ENCODE measurements around the gene ELMO1. TPM values are rescaled to one million over a fixed set of nuclear protein-coding genes. Genes with fewer than 3 reads are reported as not detected.

Gene ELMO1
- polyA plus RNA-seq, 2 of the 4 experiments (the other 2 are of a cell fraction) = 2.3 to 6.1 TPM

- POLR2A ChIA-PET = no interaction called here
- H3K4me3 ChIP-seq = no peak overlapping the region
- H3K4me2 ChIP-seq = no peak overlapping the region
- H3K4me1 ChIP-seq = no peaks in the 10 kb centered on the region
- CTCF ChIA-PET = interaction anchor here (0.7 to 0.9 kb wide), 2 partner anchors 11 to 201 kb away, joined by 3 read pairs; no protein-coding TSS in a partner anchor
- FAIRE-seq (no peak), ATAC-seq (0 out of 6 replicates have a peak, but pooled peaks of 1 of the 2 experiments have one; percentile 29), DNase-seq (ENCODE audit: low read depth in 1 of 2, low spot score in 1 of 2) (no peak)
- TF ChIP-seq MAFK (IDR thresholded peaks at IDR 0.05; ENCODE audit: partially characterized antibody) (no peak), FOXS1 (CRISPR knock-in tag; IDR thresholded peaks at IDR 0.05) (no peak), RNF2 (IDR thresholded peaks at IDR 0.05; ENCODE audit: borderline replicate concordance, low read depth) (no peak), RFX5 (IDR thresholded peaks at IDR 0.05) (no peak), CHD2 (IDR thresholded peaks at IDR 0.05; ENCODE audit: low read length, partially characterized antibody) (no peak), ZNF302 (CRISPR knock-in tag; IDR thresholded peaks at IDR 0.05) (no peak), PBX3 (IDR thresholded peaks at IDR 0.05) (no peak), KDM1A (IDR thresholded peaks at IDR 0.05; ENCODE audit: low read depth) (no peak), ZFP36 (IDR thresholded peaks at IDR 0.05; ENCODE audit: borderline replicate concordance, partially characterized antibody) (no peak)
- H3K9me3 ChIP-seq = no peaks in the 10 kb centered on the region
- H3K27ac ChIP-seq = no peak overlapping the region
These were observed 576.8 kb downstream of the ELMO1 start for GRCh38 chr7:36871863-36872262.

GRCh38 chr7:36871355-36871738, 577.3 kb downstream of the ELMO1 start:
- no peaks in the 10 kb centered on the region for H3K9me3 ChIP-seq
- FAIRE-seq (no peak), DNase-seq (ENCODE audit: low read depth in 1 of 2, low spot score in 1 of 2) (no peak), ATAC-seq (no peak)
- H3K4me1 ChIP-seq = no peaks in the 10 kb centered on the region
- TF ChIP-seq MAFK (IDR thresholded peaks at IDR 0.05; ENCODE audit: partially characterized antibody) = peak; percentile 2
- no peak for TF ChIP-seq RAD21 (conservative IDR thresholded peaks at IDR 0.05 in 1 of 2, IDR thresholded peaks at IDR 0.05 in 1 of 2)
- no peak overlapping the region for H3K27ac ChIP-seq
- no peak overlapping the region for H3K4me2 ChIP-seq
- 75% methylated on average over 1 of the region's 1 CpG for WGBS (ENCODE audit: missing lambda C conversion rate)
- ChIA-PET POLR2A (no interaction called here), CTCF (interaction anchor here (0.9 kb wide), 1 partner anchor 201 kb away, joined by 3 read pairs; no protein-coding TSS in a partner anchor)
- no peak overlapping the region for H3K4me3 ChIP-seq

- ATAC-seq (no peak), FAIRE-seq (no peak), DNase-seq (ENCODE audit: low read depth in 1 of 2, low spot score in 1 of 2) (no peak)
- Histone ChIP-seq H3K9me3 (no peaks in the 10 kb centered on the region), H3K4me2 (no peak overlapping the region), H3K4me3 (no peak overlapping the region), H3K4me1 (no peaks in the 10 kb centered on the region), H3K27ac (no peak overlapping the region)
- TF ChIP-seq RNF2 (IDR thresholded peaks at IDR 0.05; ENCODE audit: borderline replicate concordance, low read depth) (no peak), USF2 (IDR thresholded peaks at IDR 0.05) (no peak), HDAC2 (IDR thresholded peaks at IDR 0.05) (no peak), NFE2L2 (conservative IDR thresholded peaks at IDR 0.05; ENCODE audit: low read length) (no peak), EHF (CRISPR knock-in tag; IDR thresholded peaks at IDR 0.05) (no peak), CTCF (IDR thresholded peaks at IDR 0.05) (no peak), CHD2 (IDR thresholded peaks at IDR 0.05; ENCODE audit: low read length, partially characterized antibody) (no peak), ELK1 (IDR thresholded peaks at IDR 0.05; ENCODE audit: low read depth, low read length) (no peak), NR3C1 (IDR thresholded peaks at IDR 0.05) (no peak), HOXB5 (CRISPR knock-in tag; IDR thresholded peaks at IDR 0.05) (no peak)
- ChIA-PET POLR2A (no interaction called here), CTCF (interaction anchor here (0.9 to 1.0 kb wide), 2 partner anchors 9 to 200 kb away, joined by 3 read pairs; no protein-coding TSS in a partner anchor)
- 84% methylated on average over 1 of the region's 1 CpG for WGBS (ENCODE audit: missing lambda C conversion rate)
These were observed 577.9 kb downstream of the ELMO1 start for GRCh38 chr7:36870625-36871354.

Data from A549 (cell line).